ENCODE results near the gene TNPO1. TPM values are rescaled to one million over a fixed set of nuclear protein-coding genes. Genes with fewer than 3 reads are reported as not detected.

Gene TNPO1
- total and polyA plus RNA-seq, 2 of the 8 experiments (the other 6 are each of a cell fraction or from before 2014, with no cell fraction given) = 38.5 to 211 TPM

DNA sequence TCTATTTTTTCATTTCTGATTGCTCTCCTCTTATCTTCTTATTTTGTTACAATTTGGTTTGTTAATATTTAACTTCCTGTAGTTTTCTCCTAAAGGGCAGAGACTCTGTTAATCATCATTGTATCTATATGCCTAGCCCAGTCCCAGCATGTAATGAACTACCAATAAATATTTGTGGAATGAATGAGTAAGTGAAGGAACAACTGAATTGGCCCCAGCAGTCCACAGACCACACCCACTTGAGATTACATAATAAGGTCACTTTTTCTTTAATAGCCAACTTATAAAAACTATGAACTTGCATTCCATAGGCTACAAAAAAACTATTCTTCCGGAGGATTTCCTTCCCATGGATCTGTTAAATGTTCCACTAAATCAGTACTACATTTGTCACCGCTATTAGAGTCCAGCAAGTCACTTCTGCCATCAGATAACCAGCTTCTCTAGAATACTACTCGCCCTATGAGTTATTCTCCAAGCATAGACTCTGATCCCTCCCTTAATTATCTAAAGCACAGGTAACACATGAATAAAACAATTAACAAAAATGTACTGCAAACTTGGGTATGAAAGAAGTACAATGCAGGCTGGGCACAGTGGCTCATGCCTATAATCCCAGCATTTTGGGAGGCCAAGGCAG, 27.5 kb upstream of the TNPO1 start (continued):
- TF ChIP-seq YY1 (IDR thresholded peaks at IDR 0.05; ENCODE audit: low read depth, low read length) (no peak), SRF (IDR thresholded peaks at IDR 0.05; ENCODE audit: low read depth, low read length) (no peak), CHD1 (IDR thresholded peaks at IDR 0.05; ENCODE audit: low read depth, low read length) (no peak)

All from H1 (cell line).